T-helper 2 cell treated with Interferon-gamma antibody and Interleukin-4, amounts not matched to agents 100 ng/mL and 5 ng/mL, for 36 hours (primary cell): ENCODE results near the gene NFATC1. TPM values are rescaled to one million over a fixed set of nuclear protein-coding genes. Genes with fewer than 3 reads are reported as not detected.

Source experiments
- intact Hi-C: fragments of 100-400 bp; cut with micrococcal nuclease; formaldehyde crosslinking; loops from one replicate; pipeline ENCODE4 v1.15.1; 2023
- total RNA-seq: library from RNA; stranded (reverse); gene quantifications from 2 replicates; pipeline ENCODE4 v1.2.3, GENCODE V29; 2022

The NFATC1 gene
- total RNA-seq, 1 donor from 2014 or later, result 39.7 TPM

GRCh38 chr18:79485788-79486355 is 90.1 kb downstream of the NFATC1 start:
- intact Hi-C loops, result no loop called here

GRCh38 chr18:79486356-79487182 is 90.8 kb downstream of the NFATC1 start:
- intact Hi-C loops, result no loop called here

- intact Hi-C loops, result no loop called here
Measured at GRCh38 chr18:79487183-79487800, 91.6 kb downstream of the NFATC1 start.

- intact Hi-C loops, result no loop called here
Measured at GRCh38 chr18:79487801-79488201, 92.1 kb downstream of the NFATC1 start.

GRCh38 chr18:79488311-79489050 is 92.8 kb downstream of the NFATC1 start:
- intact Hi-C loops, result no loop called here

GRCh38 chr18:79489051-79489898 is 93.5 kb downstream of the NFATC1 start:
- intact Hi-C loops, result no loop called here

GRCh38 chr18:79489899-79490625 is 94.3 kb downstream of the NFATC1 start:
- intact Hi-C loops, result no loop called here

DNA sequence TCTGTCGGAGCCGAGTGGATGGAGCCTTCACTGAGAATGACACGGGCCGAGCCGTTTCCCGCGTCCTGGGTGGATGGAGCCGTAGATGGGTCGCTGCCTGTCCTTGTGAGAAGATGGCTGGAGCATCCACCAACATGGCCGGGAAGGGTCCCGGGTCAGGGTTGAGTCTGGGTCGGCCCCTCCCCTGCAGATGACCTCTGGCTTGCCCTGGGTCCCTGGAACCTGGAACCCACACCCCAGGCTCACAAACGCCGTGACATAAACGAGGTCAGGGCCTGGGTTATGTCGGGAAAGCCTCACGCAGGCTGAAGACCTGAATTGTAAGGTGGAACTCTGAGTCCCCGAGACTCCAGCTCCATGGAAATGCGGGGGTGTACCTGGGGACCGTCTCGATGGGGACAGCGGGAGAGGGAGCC is 94.9 kb downstream of the NFATC1 start:
- intact Hi-C loops, result no loop called here

- intact Hi-C loops, result no loop called here
Measured at GRCh38 chr18:79491081-79491551, 95.4 kb downstream of the NFATC1 start.

DNA sequence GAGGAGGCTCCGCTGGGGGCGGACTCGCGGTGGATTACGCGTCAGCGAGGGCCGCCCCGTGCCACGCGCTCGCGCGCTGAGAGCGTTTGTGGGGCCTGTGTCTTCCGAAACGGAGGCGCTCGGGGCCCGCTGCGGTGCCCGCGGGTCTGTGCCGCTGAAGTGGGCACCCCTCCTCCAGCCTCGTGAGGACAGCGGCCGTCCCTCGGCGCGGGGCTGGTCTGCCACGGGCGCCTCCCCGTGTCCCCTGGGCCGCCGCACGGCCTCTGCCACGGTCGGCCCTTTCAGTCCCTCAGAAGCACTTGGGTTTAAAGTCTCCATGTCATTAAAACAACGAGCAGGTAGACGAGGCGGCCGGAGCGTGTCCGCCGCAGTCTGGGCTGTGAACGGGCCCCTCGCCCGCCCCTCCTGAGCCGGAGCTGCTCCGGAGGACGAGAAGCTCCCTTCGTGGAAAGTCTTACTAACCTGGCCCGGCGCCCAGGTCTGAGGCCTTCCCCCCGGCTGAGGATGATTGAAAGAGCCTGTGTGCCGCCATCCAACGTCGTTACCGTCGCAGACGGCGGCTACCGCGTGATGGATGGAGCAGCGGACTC is 97.6 kb downstream of the NFATC1 start:
- intact Hi-C loops, result no loop called here

DNA sequence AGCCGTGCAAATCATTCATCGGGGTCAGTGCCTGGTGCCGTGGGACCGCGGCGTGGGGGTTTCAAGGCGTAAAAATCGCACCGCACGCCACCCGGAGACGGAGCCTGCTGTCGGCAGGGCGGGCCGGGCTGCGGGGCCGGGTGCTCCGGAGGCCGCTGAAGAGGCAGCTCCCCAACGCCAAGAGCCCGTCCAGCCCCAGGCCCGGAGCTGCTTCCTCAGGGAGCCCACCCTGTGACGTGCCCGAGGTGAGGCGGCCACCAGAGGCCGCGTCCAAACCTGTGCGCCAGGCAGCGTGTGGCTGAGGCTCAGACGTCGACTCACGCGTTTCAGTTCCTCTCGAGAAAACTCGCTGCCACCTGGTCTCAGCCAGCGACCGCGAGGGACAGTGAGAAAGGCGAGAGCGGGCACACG is 98.1 kb downstream of the NFATC1 start:
- intact Hi-C loops, result no loop called here

- intact Hi-C loops, result no loop called here
Measured at GRCh38 chr18:79494936-79495335, 99.2 kb downstream of the NFATC1 start.

DNA sequence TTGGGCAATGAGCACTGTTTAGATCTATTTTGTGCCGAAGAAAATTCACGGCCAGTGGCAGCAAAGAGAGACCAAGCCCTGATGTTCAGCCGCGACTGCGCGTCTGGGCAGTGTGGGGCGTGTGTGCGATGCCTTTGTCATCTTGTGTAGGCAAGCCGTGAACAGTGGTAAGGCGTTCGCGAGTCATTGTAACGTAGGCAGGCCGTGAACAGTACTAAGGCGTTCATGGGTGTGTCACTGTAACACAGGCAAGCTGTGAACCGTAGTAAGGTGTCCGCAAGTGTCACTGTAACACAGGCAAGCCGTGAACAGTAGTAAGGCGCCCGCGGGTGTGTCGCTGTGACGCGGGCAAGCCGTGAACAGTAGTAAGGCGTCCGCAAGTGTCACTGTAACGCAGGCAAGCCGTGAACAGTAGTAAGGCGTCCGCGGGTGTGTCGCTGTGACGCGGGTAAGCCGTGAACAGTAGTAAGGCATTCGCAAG is 99.9 kb downstream of the NFATC1 start:
- intact Hi-C loops, result no loop called here

DNA sequence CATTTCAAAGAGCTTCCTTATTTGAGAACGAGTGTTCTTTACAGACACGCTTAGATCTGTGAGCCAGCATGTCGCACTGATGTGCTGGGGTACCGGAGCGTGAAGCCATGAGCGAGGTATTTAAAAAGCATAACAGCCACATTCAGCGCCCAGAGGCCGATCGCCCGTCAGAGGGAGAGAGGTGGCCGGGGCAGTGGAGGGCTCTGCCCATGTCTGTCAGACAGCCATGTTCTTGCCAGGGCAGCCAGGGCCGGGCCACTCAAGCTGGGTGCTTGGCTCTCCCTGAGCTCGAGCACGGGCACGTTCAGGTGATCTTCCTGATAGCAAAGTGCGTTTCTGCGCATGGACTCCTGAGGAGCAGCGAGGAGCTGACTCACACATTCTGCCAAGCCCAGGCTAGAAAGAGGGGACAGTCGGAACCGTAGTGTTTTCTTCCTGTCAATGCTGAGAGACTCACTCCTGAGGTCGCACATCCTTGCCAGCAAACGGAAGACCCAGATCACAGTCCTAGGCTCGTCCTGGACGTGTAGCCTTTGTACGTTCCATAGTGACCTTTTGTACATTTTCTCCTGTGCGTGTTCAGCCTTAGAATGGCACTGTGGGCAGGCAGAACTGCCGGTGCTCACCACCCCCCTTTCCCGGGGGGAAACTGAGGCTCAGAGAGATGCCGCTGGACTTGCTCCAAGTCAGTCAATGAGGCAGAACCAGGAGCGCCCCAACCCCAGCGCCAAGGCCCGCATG is 100.7 kb downstream of the NFATC1 start:
- intact Hi-C loops, result no loop called here

GRCh38 chr18:79496978-79497637 is 101.4 kb downstream of the NFATC1 start:
- intact Hi-C loops, result no loop called here

GRCh38 chr18:79497638-79498081 is 101.9 kb downstream of the NFATC1 start:
- intact Hi-C loops, result no loop called here

DNA sequence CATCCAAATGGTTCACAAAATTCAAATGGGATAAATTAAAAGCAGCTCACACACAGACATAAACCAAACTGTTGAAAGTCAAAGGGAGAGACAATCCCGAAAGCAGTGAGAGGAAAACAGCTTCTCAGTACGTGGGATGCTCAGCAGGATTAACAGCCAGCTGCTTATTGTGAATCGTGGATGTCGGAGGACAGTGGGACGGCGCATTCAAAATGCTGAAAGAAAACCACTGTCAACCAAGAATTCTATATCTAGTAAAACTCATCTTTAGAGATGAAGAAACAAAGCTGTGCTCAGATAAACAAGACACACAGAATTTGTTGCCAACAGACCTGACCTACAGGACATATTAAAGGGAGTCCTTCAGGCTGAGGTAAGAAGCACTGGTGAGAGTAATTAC is 102.9 kb downstream of the NFATC1 start:
- intact Hi-C loops, result no loop called here

DNA sequence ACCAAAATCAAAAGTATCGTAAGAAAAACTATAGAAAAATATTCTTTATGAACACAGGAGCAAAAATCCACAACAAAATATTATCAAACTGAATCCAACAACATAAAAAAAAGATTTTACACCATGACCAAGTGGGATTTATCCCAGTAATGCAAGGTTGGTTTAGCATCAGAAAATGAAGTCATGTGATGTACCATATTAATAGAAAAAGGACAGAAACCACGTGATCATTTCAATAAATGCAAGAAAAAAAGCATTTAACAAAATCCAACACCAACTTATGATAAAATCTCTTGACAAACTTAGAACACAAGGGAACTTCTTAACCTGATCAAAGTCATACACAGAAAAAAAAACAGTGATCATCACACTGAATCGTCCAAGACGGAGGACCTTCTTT is 105.3 kb downstream of the NFATC1 start:
- intact Hi-C loops, result no loop called here
